ENCODE results near the gene GABRG3.

GABRG3 gene

DNA sequence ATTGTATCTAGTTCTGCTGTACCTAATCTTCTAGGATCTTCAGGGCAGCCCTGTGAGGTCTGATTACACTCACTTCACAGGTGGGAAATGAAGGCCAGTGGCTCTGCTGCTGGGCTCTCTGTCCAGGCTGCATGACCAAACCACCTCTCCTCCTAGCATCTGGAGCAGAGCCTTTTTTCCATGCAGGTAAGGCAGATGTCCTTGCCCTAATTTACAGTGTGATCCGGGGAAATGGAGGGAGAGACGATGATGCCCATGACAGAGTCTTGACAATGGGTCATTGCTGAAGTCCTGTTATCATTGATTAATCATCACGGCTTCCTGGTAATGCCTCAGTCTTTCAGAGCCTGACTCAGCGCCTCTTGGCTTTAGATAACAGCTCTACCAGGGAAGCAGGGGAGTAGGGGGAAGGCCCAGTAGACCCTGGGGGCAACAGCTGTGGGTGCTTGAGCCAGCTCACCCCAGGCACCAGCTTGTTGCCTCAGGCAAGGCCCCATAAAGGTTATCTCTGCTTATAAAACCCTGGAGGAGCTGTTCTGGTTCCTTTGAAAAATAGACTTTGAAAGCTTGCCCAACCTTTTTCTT is 153.4 kb downstream of the GABRG3 start:
- Mint-ChIP-seq H3K27me3 (no peaks in the 10 kb centered on the region), H3K9me3 (peaks cover 14% of the 10 kb centered on the region), H3K27ac (no peak overlapping the region), H3K36me3 (no peaks in the 10 kb centered on the region), H3K4me1 (no peaks in the 10 kb centered on the region), H3K4me3 (no peak overlapping the region)
- CTCF ChIA-PET: no interaction called here
- DNase-seq: no peak

DNA sequence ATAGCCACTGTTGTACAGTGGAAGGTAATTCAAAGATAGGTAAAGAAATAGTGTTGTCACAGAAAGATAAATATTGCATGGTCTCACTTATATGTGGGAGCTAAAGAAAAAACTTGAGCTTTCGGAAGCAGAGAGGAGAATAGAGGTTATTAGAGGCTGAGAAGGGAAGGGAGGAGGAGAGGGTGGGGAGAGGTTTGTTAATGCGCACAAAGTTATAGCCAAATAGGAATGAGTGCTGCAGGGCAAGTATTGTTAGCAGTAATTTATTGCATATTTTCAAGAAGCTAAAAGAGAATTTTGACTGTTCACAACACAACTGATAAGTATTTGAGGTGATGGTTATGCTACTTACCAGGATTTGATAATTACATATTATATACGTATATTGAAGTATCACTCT is 154.2 kb downstream of the GABRG3 start:
- DNase-seq: no peak
- Mint-ChIP-seq H3K9me3 (peaks cover 14% of the 10 kb centered on the region), H3K27ac (no peak overlapping the region), H3K36me3 (no peaks in the 10 kb centered on the region), H3K4me3 (no peak overlapping the region), H3K27me3 (no peaks in the 10 kb centered on the region), H3K4me1 (no peaks in the 10 kb centered on the region)
- CTCF ChIA-PET: no interaction called here

DNA sequence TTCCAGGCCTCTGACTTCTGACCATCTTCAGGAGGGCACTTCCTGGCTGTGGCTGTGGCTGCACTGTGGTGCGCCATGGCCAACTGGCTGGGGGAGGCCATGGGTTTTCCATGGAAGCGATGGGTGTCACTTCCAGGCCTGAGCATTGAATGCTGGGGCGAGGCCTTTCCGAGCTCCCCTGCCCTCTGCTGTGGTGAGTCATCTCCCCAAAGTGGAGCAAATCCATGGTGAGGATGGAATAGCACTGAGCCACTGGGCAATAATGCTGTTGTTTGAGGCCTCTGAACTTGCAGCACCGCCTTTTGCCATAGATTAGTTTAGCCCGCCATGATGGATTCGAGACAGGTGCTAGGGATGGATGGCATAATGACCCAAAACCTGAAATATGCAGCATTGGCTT is 155.5 kb downstream of the GABRG3 start:
- Mint-ChIP-seq H3K36me3 (no peaks in the 10 kb centered on the region), H3K27ac (no peak overlapping the region), H3K4me3 (no peak overlapping the region), H3K27me3 (no peaks in the 10 kb centered on the region), H3K9me3 (peaks cover 14% of the 10 kb centered on the region), H3K4me1 (no peaks in the 10 kb centered on the region)
- DNase-seq: no peak
- CTCF ChIA-PET: no interaction called here

- Mint-ChIP-seq H3K9me3 (peaks cover 10% of the 10 kb centered on the region), H3K27me3 (no peaks in the 10 kb centered on the region), H3K4me3 (no peak overlapping the region), H3K27ac (no peak overlapping the region), H3K4me1 (no peaks in the 10 kb centered on the region), H3K36me3 (no peaks in the 10 kb centered on the region)
- CTCF ChIA-PET: no interaction called here
- no peak for DNase-seq
Measured at GRCh38 chr15:27127815-27128570, 157.0 kb downstream of the GABRG3 start.

DNA sequence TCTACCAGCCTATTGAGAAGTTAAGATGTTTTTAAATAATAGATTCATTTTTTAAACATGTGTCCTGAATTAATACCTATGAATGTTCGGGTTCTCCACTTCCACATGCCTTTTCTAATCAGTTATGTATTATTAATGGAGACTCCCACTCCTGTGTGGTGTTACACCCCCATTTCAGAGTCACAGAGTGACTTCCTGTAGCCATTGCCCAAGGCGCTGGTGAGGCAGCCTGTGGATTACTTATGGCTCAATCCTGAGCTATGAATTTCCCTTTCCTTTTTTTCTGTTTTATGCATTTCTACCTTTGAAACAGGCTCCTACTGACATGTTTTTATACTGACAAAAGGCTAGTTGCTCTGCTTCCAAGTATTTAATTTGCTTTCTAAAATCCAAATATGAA is 162.3 kb downstream of the GABRG3 start:
- Mint-ChIP-seq H3K27ac (no peak overlapping the region), H3K36me3 (no peaks in the 10 kb centered on the region), H3K27me3 (no peaks in the 10 kb centered on the region), H3K4me1 (no peaks in the 10 kb centered on the region), H3K9me3 (peaks cover 7% of the 10 kb centered on the region), H3K4me3 (no peak overlapping the region)
- DNase-seq: no peak
- CTCF ChIA-PET: no interaction called here

GRCh38 chr15:27134481-27134880 is 163.5 kb downstream of the GABRG3 start:
- Mint-ChIP-seq H3K36me3 (no peaks in the 10 kb centered on the region), H3K27me3 (no peaks in the 10 kb centered on the region), H3K9me3 (peaks cover 11% of the 10 kb centered on the region), H3K4me3 (no peak overlapping the region), H3K4me1 (no peaks in the 10 kb centered on the region), H3K27ac (no peak overlapping the region)
- no peak for DNase-seq
- CTCF ChIA-PET: no interaction called here

GRCh38 chr15:27135151-27135550 is 164.2 kb downstream of the GABRG3 start:
- Mint-ChIP-seq H3K27me3 (no peaks in the 10 kb centered on the region), H3K36me3 (no peaks in the 10 kb centered on the region), H3K9me3 (peaks cover 11% of the 10 kb centered on the region), H3K4me1 (no peaks in the 10 kb centered on the region), H3K27ac (no peak overlapping the region), H3K4me3 (no peak overlapping the region)
- DNase-seq: no peak
- CTCF ChIA-PET: no interaction called here

GRCh38 chr15:27137127-27137526 is 166.1 kb downstream of the GABRG3 start:
- Mint-ChIP-seq H3K9me3 (peaks cover 13% of the 10 kb centered on the region), H3K27me3 (no peaks in the 10 kb centered on the region), H3K27ac (no peak overlapping the region), H3K36me3 (no peaks in the 10 kb centered on the region), H3K4me1 (no peaks in the 10 kb centered on the region), H3K4me3 (no peak overlapping the region)
- CTCF ChIA-PET: no interaction called here
- no peak for DNase-seq

- DNase-seq: no peak
- Mint-ChIP-seq H3K36me3 (no peaks in the 10 kb centered on the region), H3K27me3 (no peaks in the 10 kb centered on the region), H3K4me1 (no peaks in the 10 kb centered on the region), H3K9me3 (peaks cover 18% of the 10 kb centered on the region), H3K27ac (no peak overlapping the region), H3K4me3 (no peak overlapping the region)
- CTCF ChIA-PET: no interaction called here
Measured at GRCh38 chr15:27165590-27165989, 194.6 kb downstream of the GABRG3 start.

DNA sequence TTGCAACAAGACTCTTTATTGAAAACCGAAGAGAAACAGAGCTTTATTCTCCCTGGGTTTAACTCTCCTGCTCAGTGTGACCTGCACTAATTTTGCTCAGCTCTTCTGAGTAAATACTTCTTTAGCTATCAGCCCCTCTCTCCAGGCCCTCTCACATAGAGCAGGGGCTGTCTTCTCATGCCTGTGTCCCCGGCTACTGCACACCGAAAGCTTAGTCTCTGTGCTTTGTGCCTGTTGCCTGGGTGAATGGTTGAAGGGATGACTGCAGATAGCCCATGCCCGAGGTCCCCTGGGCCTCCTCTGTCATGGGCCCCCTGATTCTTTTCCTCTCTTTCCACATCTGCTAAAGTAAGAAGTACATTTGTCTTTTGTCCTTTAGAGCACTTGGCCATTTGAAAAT is 195.9 kb downstream of the GABRG3 start:
- peaks cover 17% of the 10 kb centered on the region for H3K9me3 Mint-ChIP-seq
- CTCF ChIA-PET: no interaction called here
- H3K4me1 Mint-ChIP-seq: no peaks in the 10 kb centered on the region

GRCh38 chr15:27167738-27168137 is 196.8 kb downstream of the GABRG3 start:
- CTCF ChIA-PET: no interaction called here
- Mint-ChIP-seq H3K27me3 (no peaks in the 10 kb centered on the region), H3K4me1 (no peaks in the 10 kb centered on the region), H3K27ac (no peak overlapping the region), H3K4me3 (no peak overlapping the region), H3K9me3 (peaks cover 12% of the 10 kb centered on the region), H3K36me3 (no peaks in the 10 kb centered on the region)
- DNase-seq: no peak

More for the DNA sequence above, 195.9 kb downstream of the GABRG3 start:
- Mint-ChIP-seq H3K36me3 (no peaks in the 10 kb centered on the region), H3K4me3 (no peak overlapping the region), H3K27me3 (no peaks in the 10 kb centered on the region), H3K27ac (no peak overlapping the region)
- no peak for DNase-seq

DNA sequence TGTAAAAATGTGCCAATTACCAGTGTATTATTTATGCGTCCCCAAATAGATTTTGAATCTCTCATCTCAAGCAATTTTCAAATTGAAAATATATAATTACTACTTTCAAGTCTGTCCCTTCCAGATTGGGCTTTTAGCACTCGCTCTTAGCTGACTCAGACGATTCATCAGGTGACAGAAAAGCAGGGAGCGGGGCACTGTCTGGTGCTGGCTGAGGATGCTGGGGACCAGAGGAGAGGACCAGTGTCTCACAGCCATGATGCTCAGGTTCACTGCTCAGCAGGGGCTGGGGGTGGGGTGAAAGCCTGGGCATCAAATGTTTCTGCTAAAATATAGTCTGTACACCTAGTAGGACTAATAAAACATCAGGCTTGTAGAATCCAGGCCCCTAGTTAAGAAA is 199.9 kb downstream of the GABRG3 start:
- H3K4me3 Mint-ChIP-seq: no peak overlapping the region
- no peak for DNase-seq
- no peaks in the 10 kb centered on the region for H3K4me1 Mint-ChIP-seq
- H3K9me3 Mint-ChIP-seq: peaks cover 12% of the 10 kb centered on the region
- no peaks in the 10 kb centered on the region for H3K36me3 Mint-ChIP-seq
- H3K27me3 Mint-ChIP-seq: no peaks in the 10 kb centered on the region
- no peak overlapping the region for H3K27ac Mint-ChIP-seq
- CTCF ChIA-PET: no interaction called here

DNA sequence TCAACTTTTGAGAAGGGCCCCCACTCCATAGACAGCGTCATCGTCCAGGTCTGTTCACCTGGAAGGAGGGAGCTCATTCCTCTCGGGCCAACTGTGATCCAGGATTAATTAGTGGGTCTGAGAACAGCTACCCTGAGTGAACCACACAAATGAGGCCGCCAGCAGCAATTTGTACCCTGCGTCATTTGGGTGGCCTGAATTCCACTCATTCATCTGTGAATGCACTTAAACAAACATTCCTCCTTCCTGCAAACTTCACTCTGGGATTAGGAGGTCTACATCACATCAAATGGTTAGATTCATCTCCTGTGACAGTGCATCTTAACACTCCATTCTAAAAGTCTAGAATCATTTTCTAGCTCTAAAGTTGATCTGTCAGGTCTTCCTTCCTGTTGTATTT is 201.8 kb downstream of the GABRG3 start:
- no peaks in the 10 kb centered on the region for H3K36me3 Mint-ChIP-seq
- H3K27ac Mint-ChIP-seq: no peak overlapping the region
- DNase-seq: no peak
- H3K4me1 Mint-ChIP-seq: no peaks in the 10 kb centered on the region
- peaks cover 22% of the 10 kb centered on the region for H3K9me3 Mint-ChIP-seq
- no peak overlapping the region for H3K4me3 Mint-ChIP-seq
- no peaks in the 10 kb centered on the region for H3K27me3 Mint-ChIP-seq
- CTCF ChIA-PET: no interaction called here

DNA sequence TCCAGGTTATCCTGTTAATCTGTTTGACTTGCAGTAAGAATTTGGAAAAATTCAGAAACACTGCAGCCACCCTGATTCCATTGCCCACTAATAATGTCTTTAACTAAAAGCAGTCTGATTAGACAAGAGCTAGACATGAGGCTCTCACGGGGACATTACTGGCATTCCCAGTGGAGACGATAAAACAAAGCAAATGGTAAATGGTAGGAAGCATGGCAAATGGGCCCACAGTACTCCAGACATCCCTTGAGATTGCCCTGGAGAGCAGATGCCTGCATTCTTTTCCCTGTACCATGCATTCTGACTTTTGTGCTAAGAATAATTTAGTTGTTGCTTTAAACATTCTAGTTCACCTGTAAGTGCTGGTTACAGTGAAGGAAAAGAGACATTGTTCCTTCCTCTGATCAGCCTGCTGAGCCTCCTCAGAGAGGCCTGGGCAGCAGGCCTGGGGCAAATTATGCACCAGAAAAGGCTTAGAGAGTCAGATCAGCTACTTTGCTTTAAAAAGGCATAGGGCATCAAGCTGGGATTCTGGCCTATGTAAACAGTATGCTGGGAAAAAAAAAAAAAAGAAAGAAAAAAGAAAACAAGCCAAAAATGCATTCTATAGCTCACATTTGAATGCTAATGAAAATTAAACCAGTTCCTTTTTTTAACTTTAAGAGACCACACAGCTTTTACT is 204.6 kb downstream of the GABRG3 start:
- H3K27me3 Mint-ChIP-seq: no peaks in the 10 kb centered on the region
- no peak for DNase-seq
- H3K4me3 Mint-ChIP-seq: no peak overlapping the region
- CTCF ChIA-PET: no interaction called here
- peaks cover 26% of the 10 kb centered on the region for H3K9me3 Mint-ChIP-seq
- no peaks in the 10 kb centered on the region for H3K36me3 Mint-ChIP-seq
- no peak overlapping the region for H3K27ac Mint-ChIP-seq
- no peaks in the 10 kb centered on the region for H3K4me1 Mint-ChIP-seq

- H3K27me3 Mint-ChIP-seq: no peaks in the 10 kb centered on the region
- CTCF ChIA-PET: no interaction called here
- H3K9me3 Mint-ChIP-seq: peaks cover 26% of the 10 kb centered on the region
- no peak overlapping the region for H3K4me3 Mint-ChIP-seq
- H3K36me3 Mint-ChIP-seq: no peaks in the 10 kb centered on the region
- DNase-seq: no peak
- no peaks in the 10 kb centered on the region for H3K4me1 Mint-ChIP-seq
- H3K27ac Mint-ChIP-seq: no peak overlapping the region
Measured at GRCh38 chr15:27176785-27177406, 205.9 kb downstream of the GABRG3 start.

All from activated naive CD4-positive, alpha-beta T cell treated with anti-CD3 and anti-CD28 coated beads, Interleukin-2, amount 10 ng/mL, durations not matched to agents 7 days and 5 days (primary cell).